Measurements from ENCODE around the gene ZNF428. TPM values are rescaled to one million over a fixed set of nuclear protein-coding genes. Genes with fewer than 3 reads are reported as not detected.

ZNF428 gene
- total and polyA plus RNA-seq, 4 donors, result 6.5 to 22.1 (median 14.4) TPM

GRCh38 chr19:43572171-43572588 is 47.2 kb downstream of the ZNF428 start:
- no peak for DNase-seq (ENCODE audit: low spot score)
- Histone ChIP-seq H3K4me3 (ENCODE audit: low read depth in 1 of 3, low read length in 3 of 3) (no peak overlapping the region), H3K9me3 (ENCODE audit: control insufficient read depth in 4 of 4, low read length in 3 of 4) (no peaks in the 10 kb centered on the region), H3K4me1 (ENCODE audit: control insufficient read depth in 4 of 4, insufficient read depth in 4 of 4, low read length in 3 of 4) (peaks cover 2 to 16% (median 13%) of the 10 kb centered on the region in 4 donors), H3K36me3 (ENCODE audit: control insufficient read depth in 4 of 4, insufficient read depth in 3 of 4, low read depth in 1 of 4, low read length in 3 of 4) (no peaks in the 10 kb centered on the region), H3K27ac (ENCODE audit: low read depth in 1 of 2, low read length in 2 of 2) (no peak overlapping the region), H3K27me3 (ENCODE audit: control insufficient read depth in 4 of 4, insufficient read depth in 4 of 4, low read length in 3 of 4) (no peaks in the 10 kb centered on the region), H3K9ac (ENCODE audit: low read depth in 1 of 2, low read length in 2 of 2) (no peak overlapping the region)
- 72% methylated on average over 3 of the region's 3 CpGs for WGBS
- TF ChIP-seq HNF4G (IDR thresholded peaks at IDR 0.05), result no peak
- no peak for TF ChIP-seq EGR1 (IDR thresholded peaks at IDR 0.05; ENCODE audit: low read depth in 2 of 2)
- no peak for TF ChIP-seq YY1 (IDR thresholded peaks at IDR 0.05)

DNA sequence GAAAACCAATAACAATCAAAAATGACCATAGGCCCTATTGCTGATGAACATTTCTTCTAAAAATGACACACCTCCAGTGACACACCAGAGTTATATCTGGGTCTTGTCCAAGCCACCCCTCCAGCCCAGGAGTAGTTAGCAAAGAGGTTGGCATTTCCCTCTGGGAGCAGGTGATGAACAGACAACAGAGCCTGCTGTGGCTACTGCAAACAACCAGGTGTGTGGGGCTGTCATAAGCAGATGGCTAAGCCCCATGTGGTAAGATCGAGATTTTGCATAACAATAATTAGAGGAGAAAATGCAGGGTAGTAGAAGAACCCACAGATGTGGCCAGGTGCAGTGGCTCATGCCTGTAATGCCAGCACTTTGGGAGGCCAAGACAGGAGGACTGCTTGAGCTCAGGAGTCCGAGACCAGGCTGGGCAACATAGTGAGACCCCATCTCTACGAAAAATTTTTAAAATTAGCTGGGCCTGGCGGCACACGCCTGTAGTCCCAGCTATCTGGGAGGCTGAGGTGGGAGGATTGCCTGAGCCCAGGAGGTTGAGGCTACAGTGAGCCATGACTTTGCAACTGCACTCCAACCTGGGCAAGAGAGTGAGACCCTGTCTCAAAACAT is 49.1 kb downstream of the ZNF428 start:
- DNase-seq (ENCODE audit: low spot score), result no peak
- TF ChIP-seq YY1 (IDR thresholded peaks at IDR 0.05) (no peak), FOXA1 (IDR thresholded peaks at IDR 0.05) (no peak), TAF1 (conservative IDR thresholded peaks at IDR 0.05) (no peak), FOXA2 (IDR thresholded peaks at IDR 0.05) (no peak), ZBTB33 (IDR thresholded peaks at IDR 0.05) (no peak), HNF4A (conservative IDR thresholded peaks at IDR 0.05) (no peak), RXRA (IDR thresholded peaks at IDR 0.05) (no peak), SP1 (IDR thresholded peaks at IDR 0.05) (no peak), NR2F2 (IDR thresholded peaks at IDR 0.05) (no peak), MAX (IDR thresholded peaks at IDR 0.05) (no peak), GABPA (IDR thresholded peaks at IDR 0.05 in 1 of 2, conservative IDR thresholded peaks at IDR 0.05 in 1 of 2) (no peak), EGR1 (IDR thresholded peaks at IDR 0.05; ENCODE audit: low read depth in 2 of 2) (no peak), JUND (IDR thresholded peaks at IDR 0.05) (no peak)
- TF ChIP-seq, protein P1, sequence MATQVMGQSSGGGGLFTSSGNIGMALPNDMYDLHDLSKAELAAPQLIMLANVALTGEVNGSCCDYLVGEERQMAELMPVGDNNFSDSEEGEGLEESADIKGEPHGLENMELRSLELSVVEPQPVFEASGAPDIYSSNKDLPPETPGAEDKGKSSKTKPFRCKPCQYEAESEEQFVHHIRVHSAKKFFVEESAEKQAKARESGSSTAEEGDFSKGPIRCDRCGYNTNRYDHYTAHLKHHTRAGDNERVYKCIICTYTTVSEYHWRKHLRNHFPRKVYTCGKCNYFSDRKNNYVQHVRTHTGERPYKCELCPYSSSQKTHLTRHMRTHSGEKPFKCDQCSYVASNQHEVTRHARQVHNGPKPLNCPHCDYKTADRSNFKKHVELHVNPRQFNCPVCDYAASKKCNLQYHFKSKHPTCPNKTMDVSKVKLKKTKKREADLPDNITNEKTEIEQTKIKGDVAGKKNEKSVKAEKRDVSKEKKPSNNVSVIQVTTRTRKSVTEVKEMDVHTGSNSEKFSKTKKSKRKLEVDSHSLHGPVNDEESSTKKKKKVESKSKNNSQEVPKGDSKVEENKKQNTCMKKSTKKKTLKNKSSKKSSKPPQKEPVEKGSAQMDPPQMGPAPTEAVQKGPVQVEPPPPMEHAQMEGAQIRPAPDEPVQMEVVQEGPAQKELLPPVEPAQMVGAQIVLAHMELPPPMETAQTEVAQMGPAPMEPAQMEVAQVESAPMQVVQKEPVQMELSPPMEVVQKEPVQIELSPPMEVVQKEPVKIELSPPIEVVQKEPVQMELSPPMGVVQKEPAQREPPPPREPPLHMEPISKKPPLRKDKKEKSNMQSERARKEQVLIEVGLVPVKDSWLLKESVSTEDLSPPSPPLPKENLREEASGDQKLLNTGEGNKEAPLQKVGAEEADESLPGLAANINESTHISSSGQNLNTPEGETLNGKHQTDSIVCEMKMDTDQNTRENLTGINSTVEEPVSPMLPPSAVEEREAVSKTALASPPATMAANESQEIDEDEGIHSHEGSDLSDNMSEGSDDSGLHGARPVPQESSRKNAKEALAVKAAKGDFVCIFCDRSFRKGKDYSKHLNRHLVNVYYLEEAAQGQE (IDR thresholded peaks at IDR 0.05), result no peak
- Histone ChIP-seq H3K4me1 (ENCODE audit: control insufficient read depth in 4 of 4, insufficient read depth in 4 of 4, low read length in 3 of 4) (peaks cover 2 to 10% (median 10%) of the 10 kb centered on the region in 4 donors), H3K9me3 (ENCODE audit: control insufficient read depth in 4 of 4, low read length in 3 of 4) (no peaks in the 10 kb centered on the region), H3K36me3 (ENCODE audit: control insufficient read depth in 4 of 4, insufficient read depth in 3 of 4, low read depth in 1 of 4, low read length in 3 of 4) (no peaks in the 10 kb centered on the region), H3K27me3 (ENCODE audit: control insufficient read depth in 4 of 4, insufficient read depth in 4 of 4, low read length in 3 of 4) (no peaks in the 10 kb centered on the region), H3K27ac (ENCODE audit: low read depth in 1 of 2, low read length in 2 of 2) (no peak overlapping the region), H3K4me3 (ENCODE audit: low read depth in 1 of 3, low read length in 3 of 3) (no peak overlapping the region), H3K9ac (ENCODE audit: low read depth in 1 of 2, low read length in 2 of 2) (no peak overlapping the region)
- 94% methylated on average over 5 of the region's 5 CpGs for WGBS
